PC-9 (cell line): ENCODE measurements around the gene LPCAT1.

Source experiments
- CTCF ChIP-seq: fragments of 200-600 bp; sonication (generic); conservative IDR thresholded peaks from 2 replicates; pipeline ENCODE4 v1.6.1; 2017; ENCODE audit warnings: mixed run types, antibody characterized with exemption, mild to moderate bottlenecking, moderate library complexity
- EZH2 ChIP-seq: fragments of 200-600 bp; sonication (generic); IDR thresholded peaks from 2 replicates; pipeline ENCODE4 v1.8.0; 2017; ENCODE audit warnings: antibody characterized with exemption, low read depth

- TF ChIP-seq CTCF (no peak), EZH2 (no peak)
Measured at GRCh38 chr5:1512541-1513291, 11.0 kb downstream of the LPCAT1 start.
